Stimulated activated CD4-positive, alpha-beta T cell treated with anti-CD3 and anti-CD28 coated beads, Interleukin-12 subunit alpha, Interleukin-12 subunit beta, amount 100 ng/mL, for 48 hours (primary cell): Measurements from ENCODE around the gene TAF4.
"Not testable (repeated sequence)": the region's sequence is repeated elsewhere in the genome, so short reads cannot be mapped to it uniquely, and the experiment has no call there.

ENCODE experiments used
- DNase-seq, 3 donors: peaks; one replicate each; pipeline ENCODE4 v3.0.0-alpha.2; 2020; ENCODE audit warnings: low read depth in 2 of 3, low spot score in 1 of 3

The TAF4 gene

DNA sequence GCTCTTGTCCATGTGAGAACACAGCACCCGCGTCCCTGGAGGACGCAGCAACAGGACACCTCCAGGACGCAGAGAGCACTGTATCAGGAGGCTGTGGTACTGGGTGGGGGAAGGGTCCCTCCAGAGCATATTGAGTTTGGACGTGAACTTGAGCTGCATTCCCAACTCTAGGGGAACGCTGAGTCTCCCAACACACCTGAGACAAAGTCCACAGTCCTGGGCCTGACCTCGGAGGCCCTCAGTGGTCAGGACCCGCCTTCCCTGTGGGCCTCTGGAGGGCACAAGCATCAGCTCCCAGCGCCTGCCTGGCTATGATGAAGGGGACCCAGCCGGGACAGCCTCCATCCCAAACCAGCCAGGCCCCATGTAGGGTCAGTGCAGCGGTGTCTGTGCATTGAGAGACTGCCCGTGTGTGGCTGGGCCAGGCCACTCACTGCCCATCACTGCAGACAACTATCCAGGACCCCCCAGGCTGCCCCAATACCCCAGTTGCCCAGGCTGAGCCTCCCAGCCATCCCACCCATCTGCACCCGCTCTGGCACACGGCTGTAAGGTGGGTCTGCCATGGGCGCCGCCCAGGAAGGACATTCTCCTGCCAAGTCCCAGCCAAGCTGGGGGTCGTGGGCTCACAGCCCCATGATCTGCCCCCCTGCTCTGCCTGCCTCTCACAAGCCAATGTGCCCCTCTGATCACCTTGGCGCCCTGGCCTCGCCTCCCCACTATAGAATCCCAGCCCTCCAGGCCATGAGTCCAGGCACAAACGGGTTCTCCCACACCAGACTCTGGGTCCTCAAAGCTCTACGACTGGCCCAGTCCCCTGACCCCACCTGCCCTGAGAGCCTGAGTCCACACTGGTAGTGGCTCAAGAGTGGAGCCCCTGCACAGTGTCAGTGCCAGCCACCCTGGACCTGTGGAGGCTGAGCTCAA is 115.7 kb downstream of the TAF4 start:
- no peak for DNase-seq

DNA sequence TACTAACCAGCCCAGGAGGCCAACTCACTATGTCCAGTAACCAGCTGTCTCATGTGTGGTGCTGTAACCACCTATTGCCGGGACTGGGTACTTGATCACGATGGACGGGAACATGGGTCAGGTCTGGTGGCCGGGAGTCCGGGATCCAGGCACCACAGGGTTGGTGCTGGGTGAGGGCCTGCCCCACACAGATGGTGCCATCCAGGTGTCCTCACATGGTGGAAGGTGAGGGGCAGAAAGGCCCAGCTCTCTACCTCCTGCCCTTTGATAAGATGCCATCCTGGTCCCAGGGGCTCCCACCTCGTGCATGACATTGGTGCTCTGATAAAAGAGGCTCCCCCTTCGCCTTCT is 116.3 kb downstream of the TAF4 start:
- DNase-seq = no peak

- no peak for DNase-seq
These were observed 116.9 kb downstream of the TAF4 start for GRCh38 chr20:61948586-61949362.

DNA sequence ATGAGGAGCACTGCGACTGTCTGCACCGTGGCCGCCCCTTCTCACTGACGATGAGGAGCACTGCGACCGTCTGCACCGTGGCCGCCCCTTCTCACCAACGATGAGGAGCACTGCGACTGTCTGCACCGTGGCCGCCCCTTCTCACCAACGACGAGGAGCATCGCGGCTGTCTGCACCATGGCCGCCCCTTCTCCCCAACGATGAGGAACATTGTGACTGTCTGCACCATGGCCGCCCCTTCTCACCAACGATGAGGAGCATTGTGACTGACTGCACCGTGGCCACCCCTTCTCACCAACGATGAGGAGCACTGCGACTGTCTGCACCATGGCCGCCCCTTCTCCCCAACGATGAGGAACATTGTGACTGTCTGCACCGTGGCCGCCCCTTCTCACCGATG is 117.6 kb downstream of the TAF4 start:
- DNase-seq = not testable (repeated sequence)

DNA sequence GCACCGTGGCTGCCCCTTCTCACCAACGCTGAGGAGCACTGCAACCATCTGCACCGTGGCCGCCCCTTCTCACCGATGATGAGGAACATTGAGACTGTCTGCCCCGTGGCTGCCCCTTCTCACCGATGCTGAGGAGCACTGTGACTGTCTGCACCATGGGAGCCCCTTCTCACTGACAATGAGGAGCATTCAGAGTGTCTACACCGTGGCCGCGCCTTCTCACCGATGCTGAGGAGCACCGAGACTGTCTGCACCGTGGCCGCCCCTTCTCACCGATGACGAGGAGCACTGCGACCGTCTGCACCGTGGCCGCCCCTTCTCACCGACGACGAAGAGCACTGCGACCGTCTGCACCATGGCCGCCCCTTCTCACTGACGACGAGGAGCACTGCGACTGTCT is 120.2 kb downstream of the TAF4 start:
- DNase-seq = not testable (repeated sequence)

GRCh38 chr20:61944967-61945366 is 120.7 kb downstream of the TAF4 start:
- not testable (repeated sequence) for DNase-seq

GRCh38 chr20:61942526-61942925 is 123.2 kb downstream of the TAF4 start:
- DNase-seq = no peak

DNA sequence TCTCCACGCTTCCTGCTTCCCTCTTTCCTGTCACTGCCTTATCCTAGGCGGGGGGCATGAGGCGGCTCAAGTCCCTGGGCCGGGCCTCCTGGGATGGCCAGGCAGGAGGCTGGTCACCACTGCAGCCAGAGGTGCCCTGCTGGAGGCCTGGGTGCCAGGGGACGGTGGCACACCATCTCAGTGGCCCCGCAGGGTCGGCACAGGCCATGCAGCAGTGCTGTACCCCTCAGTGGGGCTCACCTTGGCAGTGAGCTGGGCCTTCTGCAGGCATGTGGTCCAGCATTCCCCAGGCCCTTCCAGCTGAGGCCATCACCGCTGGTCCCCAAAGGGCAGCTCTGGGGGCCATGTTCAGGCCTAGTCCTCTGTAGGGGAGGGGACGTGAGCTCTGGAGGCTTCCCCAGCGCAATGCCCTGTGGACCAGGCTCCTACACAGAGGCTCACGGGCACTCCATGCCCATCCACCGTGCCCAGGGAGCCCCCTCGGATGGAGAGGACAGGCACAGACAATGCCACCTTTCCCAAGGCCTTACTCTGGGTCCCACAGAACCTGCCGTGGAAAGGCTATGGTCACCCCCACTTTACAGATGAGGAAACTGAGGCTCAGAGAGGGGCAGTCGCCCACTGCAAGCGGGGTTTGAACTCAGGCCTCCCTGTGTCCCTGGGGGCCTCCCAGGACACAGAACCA is 123.8 kb downstream of the TAF4 start:
- no peak for DNase-seq

GRCh38 chr20:61940976-61941720 is 124.5 kb downstream of the TAF4 start:
- no peak for DNase-seq

GRCh38 chr20:61940491-61940890 is 125.2 kb downstream of the TAF4 start:
- no peak for DNase-seq

GRCh38 chr20:61939691-61940360 is 125.9 kb downstream of the TAF4 start:
- no peak for DNase-seq

DNA sequence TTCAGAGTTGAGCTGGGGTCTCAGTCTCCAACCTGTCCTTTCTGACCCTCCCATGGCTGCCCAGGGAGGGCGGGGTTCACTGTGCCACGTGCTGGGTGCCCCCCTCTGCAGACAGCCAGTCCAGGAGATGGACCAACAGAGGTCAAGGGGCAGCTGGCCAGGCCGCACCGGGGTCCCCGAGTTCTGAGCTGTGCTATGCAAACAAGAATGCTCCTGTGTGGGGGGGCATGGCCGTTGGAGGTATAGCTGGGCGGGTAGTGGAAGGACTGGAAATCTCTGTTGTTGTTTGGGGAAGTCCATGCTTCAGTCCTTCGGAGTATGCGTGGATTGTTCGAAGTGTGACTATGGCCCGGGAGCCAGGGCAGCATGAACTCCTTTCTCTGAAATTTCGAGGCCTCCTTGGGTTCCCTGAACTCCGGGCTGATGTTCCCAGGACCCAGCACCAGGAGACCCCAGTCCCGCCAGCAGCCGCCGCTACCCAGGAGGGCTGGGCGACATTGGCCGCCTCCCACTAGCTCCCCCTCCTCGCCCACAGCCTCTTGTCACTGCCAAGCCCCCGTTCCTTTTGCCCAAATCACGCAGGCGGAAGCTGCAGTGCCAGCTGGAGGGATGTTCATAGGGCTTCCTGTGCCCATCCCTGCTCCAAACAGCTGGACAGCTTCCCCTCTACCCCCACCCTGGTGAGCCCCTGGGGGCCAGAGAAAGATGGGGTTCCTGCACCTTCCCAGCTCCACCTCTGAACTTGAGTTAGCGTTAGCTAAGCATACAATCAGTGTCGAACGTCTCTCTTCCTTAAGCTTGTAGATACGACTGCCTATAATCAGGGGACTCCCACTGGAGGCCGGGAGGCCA is 126.6 kb downstream of the TAF4 start:
- DNase-seq = no peak

GRCh38 chr20:61937963-61938838 is 127.5 kb downstream of the TAF4 start:
- DNase-seq = no peak

- no peak for DNase-seq
These were observed 128.3 kb downstream of the TAF4 start for GRCh38 chr20:61937146-61937962.

DNA sequence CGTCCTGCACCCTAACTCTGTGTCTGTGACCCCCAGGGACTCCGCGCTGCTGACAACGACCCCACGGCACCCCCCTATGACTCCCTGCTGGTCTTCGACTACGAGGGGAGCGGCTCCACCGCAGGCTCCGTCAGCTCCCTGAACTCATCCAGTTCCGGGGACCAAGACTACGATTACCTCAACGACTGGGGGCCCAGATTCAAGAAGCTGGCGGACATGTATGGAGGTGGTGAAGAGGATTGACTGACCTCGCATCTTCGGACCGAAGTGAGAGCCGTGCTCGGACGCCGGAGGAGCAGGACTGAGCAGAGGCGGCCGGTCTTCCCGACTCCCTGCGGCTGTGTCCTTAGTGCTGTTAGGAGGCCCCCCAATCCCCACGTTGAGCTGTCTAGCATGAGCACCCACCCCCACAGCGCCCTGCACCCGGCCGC is 129.0 kb downstream of the TAF4 start:
- DNase-seq = no peak

- DNase-seq = no peak
These were observed 129.6 kb downstream of the TAF4 start for GRCh38 chr20:61935926-61936700.
